HepG2 (cell line): ENCODE measurements around the gene PRKAR2A.

Experiments
- BRCA1 ChIP-seq: sonication (generic); formaldehyde crosslinking; IDR thresholded peaks from 2 replicates; pipeline ENCODE4 v1.4.0; 2020; ENCODE audit warnings: missing genetic modification reagents
- DPF2 ChIP-seq: sonication (generic); formaldehyde crosslinking; IDR thresholded peaks from 2 replicates; pipeline ENCODE4 v1.4.0; 2020; ENCODE audit warnings: mild to moderate bottlenecking, low read depth, missing genetic modification reagents, borderline replicate concordance
- DR1 ChIP-seq: sonication (generic); formaldehyde crosslinking; IDR thresholded peaks from 2 replicates; pipeline ENCODE4 v1.8.0; 2021; ENCODE audit warnings: mild to moderate bottlenecking, missing genetic modification reagents, inconsistent platforms
- KLF6 ChIP-seq: IDR thresholded peaks from 2 replicates; pipeline ENCODE4 v1.8.0; 2016; ENCODE audit warnings: missing biosample characterization, missing genetic modification reagents
- POLR2A ChIP-seq, 2 experiments: IDR thresholded peaks; 2 replicates each; pipeline ENCODE4 v1.6.1; 2011; ENCODE audit warnings: low read depth in 2 of 2, low read length in 2 of 2, mild to moderate bottlenecking in 1 of 2, moderate library complexity in 1 of 2; ENCODE audit not compliant: insufficient read depth in 1 of 2
- ZNF224 ChIP-seq: sonication (generic); formaldehyde crosslinking; IDR thresholded peaks from 2 replicates; pipeline ENCODE4 v1.5.0; 2020; ENCODE audit warnings: mild to moderate bottlenecking, missing genetic modification reagents
- ZNF501 ChIP-seq: sonication (generic); formaldehyde crosslinking; IDR thresholded peaks from 2 replicates; pipeline ENCODE4 v1.5.1; 2020; ENCODE audit warnings: mild to moderate bottlenecking, moderate library complexity, missing genetic modification reagents
- TF ChIP-seq, protein P1 (sequence below): sonication (generic); formaldehyde crosslinking; IDR thresholded peaks from 2 replicates; pipeline ENCODE4 v1.4.0; 2020; ENCODE audit warnings: missing genetic modification reagents
- TF ChIP-seq, protein P2 (sequence below): IDR thresholded peaks from 2 replicates; pipeline ENCODE4 v1.6.1; 2018; ENCODE audit warnings: missing genetic modification reagents
- TF ChIP-seq, protein P3 (sequence below): sonication (generic); formaldehyde crosslinking; IDR thresholded peaks from 2 replicates; pipeline ENCODE4 v1.5.0; 2020; ENCODE audit warnings: mild to moderate bottlenecking, missing genetic modification reagents, moderate library complexity
- TF ChIP-seq, protein P4 (sequence below): IDR thresholded peaks from 2 replicates; pipeline ENCODE4 v1.6.1; 2016; ENCODE audit warnings: control low read depth
- TF ChIP-seq, protein P5 (sequence below): IDR thresholded peaks from 2 replicates; pipeline ENCODE4 v1.6.1; 2016; ENCODE audit warnings: missing compliant biosample characterization, missing genetic modification reagents, borderline replicate concordance

DNA sequence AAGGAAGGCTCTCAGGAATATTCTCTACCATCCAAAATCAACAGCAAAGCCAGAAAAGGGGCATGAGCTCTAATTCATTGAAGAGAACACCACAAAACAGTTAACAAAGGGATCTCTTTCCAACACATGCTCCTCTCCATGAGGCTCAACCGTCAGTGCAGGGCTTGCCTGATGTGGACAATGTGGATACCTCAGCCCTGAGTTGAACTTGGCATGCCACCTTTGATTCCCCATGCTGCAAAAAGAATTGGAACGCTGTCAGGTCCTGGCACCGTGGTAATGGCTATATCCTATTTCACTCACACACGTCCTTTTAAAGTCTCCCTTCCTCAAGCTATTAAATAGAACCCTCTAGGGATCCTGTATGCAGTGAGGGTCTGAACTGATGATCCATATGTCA is 100.0 kb downstream of the PRKAR2A start:
- no peak for TF ChIP-seq BRCA1 (CRISPR knock-in tag)
- no peak for TF ChIP-seq KLF6 (CRISPR knock-in tag)
- TF ChIP-seq DPF2 (CRISPR knock-in tag): no peak
- TF ChIP-seq ZNF224: no peak
- TF ChIP-seq ZNF501 (CRISPR knock-in tag): no peak
- TF ChIP-seq, protein P1, sequence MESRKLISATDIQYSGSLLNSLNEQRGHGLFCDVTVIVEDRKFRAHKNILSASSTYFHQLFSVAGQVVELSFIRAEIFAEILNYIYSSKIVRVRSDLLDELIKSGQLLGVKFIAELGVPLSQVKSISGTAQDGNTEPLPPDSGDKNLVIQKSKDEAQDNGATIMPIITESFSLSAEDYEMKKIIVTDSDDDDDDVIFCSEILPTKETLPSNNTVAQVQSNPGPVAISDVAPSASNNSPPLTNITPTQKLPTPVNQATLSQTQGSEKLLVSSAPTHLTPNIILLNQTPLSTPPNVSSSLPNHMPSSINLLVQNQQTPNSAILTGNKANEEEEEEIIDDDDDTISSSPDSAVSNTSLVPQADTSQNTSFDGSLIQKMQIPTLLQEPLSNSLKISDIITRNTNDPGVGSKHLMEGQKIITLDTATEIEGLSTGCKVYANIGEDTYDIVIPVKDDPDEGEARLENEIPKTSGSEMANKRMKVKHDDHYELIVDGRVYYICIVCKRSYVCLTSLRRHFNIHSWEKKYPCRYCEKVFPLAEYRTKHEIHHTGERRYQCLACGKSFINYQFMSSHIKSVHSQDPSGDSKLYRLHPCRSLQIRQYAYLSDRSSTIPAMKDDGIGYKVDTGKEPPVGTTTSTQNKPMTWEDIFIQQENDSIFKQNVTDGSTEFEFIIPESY (CRISPR knock-in tag): no peak
- TF ChIP-seq, protein P2, sequence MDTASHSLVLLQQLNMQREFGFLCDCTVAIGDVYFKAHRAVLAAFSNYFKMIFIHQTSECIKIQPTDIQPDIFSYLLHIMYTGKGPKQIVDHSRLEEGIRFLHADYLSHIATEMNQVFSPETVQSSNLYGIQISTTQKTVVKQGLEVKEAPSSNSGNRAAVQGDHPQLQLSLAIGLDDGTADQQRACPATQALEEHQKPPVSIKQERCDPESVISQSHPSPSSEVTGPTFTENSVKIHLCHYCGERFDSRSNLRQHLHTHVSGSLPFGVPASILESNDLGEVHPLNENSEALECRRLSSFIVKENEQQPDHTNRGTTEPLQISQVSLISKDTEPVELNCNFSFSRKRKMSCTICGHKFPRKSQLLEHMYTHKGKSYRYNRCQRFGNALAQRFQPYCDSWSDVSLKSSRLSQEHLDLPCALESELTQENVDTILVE (CRISPR knock-in tag): no peak
- no peak for TF ChIP-seq DR1 (CRISPR knock-in tag)
- TF ChIP-seq, protein P3, sequence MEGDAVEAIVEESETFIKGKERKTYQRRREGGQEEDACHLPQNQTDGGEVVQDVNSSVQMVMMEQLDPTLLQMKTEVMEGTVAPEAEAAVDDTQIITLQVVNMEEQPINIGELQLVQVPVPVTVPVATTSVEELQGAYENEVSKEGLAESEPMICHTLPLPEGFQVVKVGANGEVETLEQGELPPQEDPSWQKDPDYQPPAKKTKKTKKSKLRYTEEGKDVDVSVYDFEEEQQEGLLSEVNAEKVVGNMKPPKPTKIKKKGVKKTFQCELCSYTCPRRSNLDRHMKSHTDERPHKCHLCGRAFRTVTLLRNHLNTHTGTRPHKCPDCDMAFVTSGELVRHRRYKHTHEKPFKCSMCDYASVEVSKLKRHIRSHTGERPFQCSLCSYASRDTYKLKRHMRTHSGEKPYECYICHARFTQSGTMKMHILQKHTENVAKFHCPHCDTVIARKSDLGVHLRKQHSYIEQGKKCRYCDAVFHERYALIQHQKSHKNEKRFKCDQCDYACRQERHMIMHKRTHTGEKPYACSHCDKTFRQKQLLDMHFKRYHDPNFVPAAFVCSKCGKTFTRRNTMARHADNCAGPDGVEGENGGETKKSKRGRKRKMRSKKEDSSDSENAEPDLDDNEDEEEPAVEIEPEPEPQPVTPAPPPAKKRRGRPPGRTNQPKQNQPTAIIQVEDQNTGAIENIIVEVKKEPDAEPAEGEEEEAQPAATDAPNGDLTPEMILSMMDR (CRISPR knock-in tag): no peak
- no peak for TF ChIP-seq POLR2A (IDR thresholded peaks at IDR 0.05; ENCODE audit: insufficient read depth in 1 of 2, low read depth in 2 of 2, low read length in 2 of 2)
- TF ChIP-seq, protein P4, sequence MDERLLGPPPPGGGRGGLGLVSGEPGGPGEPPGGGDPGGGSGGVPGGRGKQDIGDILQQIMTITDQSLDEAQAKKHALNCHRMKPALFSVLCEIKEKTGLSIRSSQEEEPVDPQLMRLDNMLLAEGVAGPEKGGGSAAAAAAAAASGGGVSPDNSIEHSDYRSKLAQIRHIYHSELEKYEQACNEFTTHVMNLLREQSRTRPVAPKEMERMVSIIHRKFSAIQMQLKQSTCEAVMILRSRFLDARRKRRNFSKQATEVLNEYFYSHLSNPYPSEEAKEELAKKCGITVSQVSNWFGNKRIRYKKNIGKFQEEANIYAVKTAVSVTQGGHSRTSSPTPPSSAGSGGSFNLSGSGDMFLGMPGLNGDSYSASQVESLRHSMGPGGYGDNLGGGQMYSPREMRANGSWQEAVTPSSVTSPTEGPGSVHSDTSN (CRISPR knock-in tag): no peak
- TF ChIP-seq, protein P5, sequence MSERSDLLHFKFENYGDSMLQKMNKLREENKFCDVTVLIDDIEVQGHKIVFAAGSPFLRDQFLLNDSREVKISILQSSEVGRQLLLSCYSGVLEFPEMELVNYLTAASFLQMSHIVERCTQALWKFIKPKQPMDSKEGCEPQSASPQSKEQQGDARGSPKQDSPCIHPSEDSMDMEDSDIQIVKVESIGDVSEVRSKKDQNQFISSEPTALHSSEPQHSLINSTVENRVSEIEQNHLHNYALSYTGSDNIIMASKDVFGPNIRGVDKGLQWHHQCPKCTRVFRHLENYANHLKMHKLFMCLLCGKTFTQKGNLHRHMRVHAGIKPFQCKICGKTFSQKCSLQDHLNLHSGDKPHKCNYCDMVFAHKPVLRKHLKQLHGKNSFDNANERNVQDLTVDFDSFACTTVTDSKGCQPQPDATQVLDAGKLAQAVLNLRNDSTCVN (CRISPR knock-in tag): no peak
